Astrocyte of the hippocampus (primary cell): ENCODE results near the gene TNP2.

Experiments
- DNase-seq: peaks from one replicate; pipeline ENCODE4 v3.0.0; 2011; ENCODE audit warnings: low read depth, low spot score

Gene TNP2

GRCh38 chr16:11268921-11269375 lies at the start of gene TNP2:
Gene TNP2, minus strand, starts transcription at chr16:11269325. Its CDS starts 63 bp downstream, at chr16:11269262.
- no peak for DNase-seq

- DNase-seq, result no peak
Measured at GRCh38 chr16:11318817-11319216, 49.7 kb upstream of the TNP2 start.

DNA sequence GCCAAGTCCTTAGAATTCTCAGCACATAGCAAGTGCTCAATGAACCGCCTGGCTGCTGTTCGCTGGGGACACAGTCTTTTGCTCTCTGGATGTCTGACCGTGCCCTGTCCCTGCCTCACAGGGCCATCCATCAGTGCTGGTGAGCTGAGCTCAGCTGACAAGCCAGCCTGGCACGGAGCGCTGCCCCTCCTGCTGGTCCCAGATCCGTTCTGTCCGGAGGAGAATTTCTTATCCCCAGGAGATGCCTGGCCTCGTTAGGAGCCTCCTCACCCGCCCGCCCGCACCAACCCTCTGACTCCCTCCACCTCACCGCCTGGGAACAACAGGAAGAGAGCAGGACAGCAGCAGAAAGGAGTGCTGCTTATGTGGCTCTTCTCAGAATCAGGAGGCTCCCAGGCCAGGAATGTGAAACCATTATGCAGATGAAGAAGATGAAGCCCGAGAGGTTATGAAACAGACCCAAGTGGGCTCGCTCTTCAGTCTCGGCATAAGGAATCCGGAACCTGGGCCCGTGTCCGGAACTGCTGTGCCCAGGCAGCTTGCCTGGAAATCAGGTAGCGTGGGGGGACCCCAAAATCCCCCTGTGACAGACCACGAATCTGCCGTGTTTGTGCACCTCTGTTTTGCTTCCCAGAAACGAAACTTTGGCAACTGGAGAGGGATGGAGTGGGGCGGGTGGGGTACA lies 47.3 kb upstream of the TNP2 start:
- DNase-seq, result peak; percentile 75

- DNase-seq, result peak; percentile 93
Measured at GRCh38 chr16:11315510-11315909, 46.4 kb upstream of the TNP2 start.

- DNase-seq, result no peak
Measured at GRCh38 chr16:11314309-11314894, 45.3 kb upstream of the TNP2 start.

DNA sequence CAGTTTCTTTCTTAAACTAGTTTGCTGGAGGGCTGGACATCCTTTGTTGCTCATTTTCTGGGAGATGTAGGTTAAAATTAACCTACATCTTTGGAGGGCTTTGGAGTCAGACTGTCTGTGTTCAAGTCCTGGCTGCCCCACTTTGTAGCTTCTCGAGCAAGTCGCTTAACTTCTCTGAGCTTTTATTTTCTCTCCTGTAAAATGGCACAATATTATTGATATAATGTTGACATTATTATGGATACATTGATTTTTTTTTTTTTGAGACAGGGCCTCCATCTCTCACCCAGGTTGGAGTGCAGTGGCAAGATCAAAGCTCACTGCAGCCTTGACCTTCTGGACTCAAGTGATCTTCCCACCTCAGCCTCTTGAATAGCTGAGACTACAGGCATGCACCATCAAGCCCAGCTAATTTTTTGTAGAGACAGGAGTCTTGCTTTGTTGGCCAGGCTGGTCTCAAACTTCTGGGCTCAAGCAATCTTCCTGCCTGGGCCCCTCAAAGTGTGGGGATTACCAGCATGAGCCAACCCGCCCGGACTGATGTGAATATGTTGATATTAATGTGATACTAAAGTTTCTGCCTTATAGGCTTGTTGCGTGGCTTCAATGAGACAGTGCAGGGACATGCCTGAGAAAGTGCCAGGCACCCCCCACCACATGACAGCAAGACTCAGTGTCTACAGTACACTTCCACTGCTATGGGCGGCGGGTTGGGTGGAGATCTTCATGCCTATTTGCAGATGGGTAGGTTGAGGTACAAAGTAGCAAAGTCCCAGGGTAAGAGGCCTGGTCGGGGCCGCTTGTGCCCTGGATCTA lies 44.6 kb upstream of the TNP2 start:
- DNase-seq, result no peak

- peak; percentile 84 for DNase-seq
Measured at GRCh38 chr16:11312718-11313492, 43.8 kb upstream of the TNP2 start.

- DNase-seq, result no peak
Measured at GRCh38 chr16:11310997-11311561, 42.0 kb upstream of the TNP2 start.

- DNase-seq, result no peak
Measured at GRCh38 chr16:11310634-11310977, 41.5 kb upstream of the TNP2 start.

DNA sequence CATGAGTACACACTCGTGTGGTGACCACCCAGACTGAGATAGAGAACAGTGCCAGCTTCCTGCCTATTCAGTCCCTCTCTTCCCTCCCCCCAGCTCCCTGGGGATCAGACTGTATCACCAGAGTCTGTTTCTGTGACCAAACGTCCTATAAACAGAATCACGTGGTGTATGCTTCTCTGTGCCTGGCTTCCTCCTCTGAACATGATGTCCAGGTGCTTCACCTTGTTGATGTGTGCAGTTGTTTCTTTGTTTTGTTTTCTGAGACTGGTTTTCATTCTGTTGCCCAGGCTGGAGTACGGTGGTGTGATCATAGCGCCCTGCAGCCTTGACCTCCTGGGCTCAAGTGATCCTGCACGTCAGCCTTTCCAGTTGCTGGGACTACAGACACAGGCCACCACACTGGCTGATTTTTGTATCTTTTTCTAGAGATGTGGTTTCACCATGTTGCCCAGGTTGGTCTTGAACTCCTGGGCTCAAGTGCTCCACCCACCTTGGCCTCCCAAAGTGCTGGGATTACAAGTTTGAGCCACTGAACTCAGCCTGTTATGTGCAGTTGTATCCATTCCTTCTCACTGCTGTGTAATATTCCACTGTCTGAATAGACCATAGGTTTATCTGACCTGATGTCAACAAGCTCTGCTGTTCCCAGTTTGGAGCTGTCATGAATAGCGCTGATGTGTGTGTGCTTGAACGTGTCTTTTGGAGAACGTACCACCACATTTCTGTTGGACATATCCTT lies 40.9 kb upstream of the TNP2 start:
- no peak for DNase-seq

GRCh38 chr16:11308493-11309283 lies 39.6 kb upstream of the TNP2 start:
- no peak for DNase-seq

- DNase-seq, result no peak
Measured at GRCh38 chr16:11307639-11308492, 38.7 kb upstream of the TNP2 start.

GRCh38 chr16:11306997-11307638 lies 38.0 kb upstream of the TNP2 start:
- no peak for DNase-seq

DNA sequence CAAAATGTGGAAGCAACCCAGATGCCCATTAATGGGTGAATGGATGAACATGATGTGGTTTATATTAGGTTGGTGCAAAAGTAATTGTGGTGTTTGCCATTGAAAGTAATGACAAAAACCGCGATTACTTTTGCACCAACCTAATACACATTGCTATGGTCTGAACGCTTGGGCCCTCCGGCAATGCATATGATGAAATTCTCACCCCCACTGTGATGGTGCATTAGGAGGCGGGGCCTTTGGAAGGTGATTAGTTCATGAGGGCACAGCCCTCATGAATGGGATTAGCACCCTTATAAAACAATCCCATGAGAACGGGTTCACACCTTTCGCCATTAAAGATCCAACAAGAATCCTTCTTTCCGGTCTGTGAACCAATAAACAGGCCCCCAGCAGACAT lies 37.3 kb upstream of the TNP2 start:
- no peak for DNase-seq

GRCh38 chr16:11303405-11304138 lies 34.4 kb upstream of the TNP2 start:
- DNase-seq, result no peak

DNA sequence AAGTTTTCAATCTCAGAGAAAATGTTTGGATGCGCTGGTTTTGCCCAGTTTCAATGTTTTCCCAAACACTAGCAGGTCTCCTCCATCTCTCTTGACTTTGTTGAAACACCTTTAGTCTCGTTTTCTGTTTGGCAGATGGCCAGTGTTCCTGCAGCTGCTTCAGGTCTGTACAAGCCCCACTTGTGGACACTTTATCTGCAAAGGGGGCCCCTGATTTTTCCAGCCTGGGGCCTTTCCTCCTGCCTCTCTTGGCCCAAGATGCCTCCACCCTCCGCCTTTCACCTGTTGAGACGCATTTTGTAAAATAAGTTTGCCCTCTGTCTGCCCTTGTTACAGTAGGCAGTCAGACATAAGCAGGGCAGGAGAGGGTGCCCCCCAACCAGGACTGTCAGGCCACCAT lies 33.9 kb upstream of the TNP2 start:
- no peak for DNase-seq

DNA sequence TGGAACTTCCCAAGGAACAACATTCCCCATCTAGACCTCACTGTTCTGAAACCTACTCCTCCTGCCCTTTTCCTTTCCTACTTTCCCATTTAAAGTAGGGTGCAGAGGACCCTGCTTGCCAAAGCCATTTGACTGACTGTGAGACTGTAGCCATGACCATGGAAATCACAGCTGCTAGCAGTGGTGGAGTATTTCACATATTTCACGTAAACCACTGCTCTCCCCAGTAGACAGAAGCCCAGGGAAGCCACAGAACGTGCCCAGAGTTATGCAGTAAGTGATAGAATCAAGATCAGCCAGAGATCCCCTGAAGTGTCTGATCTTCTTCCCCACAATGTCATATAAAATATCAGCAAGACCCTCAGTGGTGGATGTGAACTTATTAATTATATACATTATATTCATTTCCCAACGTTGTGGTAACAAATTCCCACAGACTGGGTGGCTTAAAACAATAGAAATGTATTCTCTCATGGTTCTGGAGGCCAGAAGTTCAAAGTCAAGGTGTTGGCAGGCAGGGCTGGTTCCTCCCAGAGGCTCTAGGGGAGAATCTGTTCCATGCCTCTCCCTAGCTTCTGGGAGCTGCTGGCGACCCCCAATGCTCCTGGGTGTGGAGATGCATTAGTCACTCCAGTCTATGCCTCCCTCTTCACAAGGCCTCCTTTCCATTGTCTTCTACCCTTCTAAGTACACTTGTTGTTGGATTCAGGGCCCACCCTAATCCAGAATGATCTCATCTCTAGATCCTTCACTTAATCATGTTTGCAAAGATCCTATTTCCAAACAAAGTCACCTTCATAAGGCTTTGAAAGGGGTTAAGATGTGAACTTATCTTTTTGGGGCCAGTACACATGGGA lies 32.7 kb upstream of the TNP2 start:
- no peak for DNase-seq
